ENCODE measurements around the gene ZNF79.
A peak's percentile ranks its signal among the peaks of the same experiment; 100 is the strongest.

ZNF79 gene

DNA sequence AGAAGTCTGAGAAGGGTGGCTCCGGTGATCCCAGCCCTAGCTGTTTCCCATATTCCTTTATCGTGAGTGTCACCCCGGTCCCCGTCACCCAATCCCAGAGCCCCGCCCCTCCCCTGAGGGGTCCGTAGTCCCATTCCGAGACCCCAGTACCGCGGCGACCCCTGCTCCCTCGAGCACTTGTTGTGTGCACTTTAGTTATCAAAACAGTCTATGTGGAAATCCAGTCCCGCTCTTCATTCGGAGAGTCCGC lies 27.4 kb downstream of the ZNF79 start:
- TF ChIP-seq, protein P1, sequence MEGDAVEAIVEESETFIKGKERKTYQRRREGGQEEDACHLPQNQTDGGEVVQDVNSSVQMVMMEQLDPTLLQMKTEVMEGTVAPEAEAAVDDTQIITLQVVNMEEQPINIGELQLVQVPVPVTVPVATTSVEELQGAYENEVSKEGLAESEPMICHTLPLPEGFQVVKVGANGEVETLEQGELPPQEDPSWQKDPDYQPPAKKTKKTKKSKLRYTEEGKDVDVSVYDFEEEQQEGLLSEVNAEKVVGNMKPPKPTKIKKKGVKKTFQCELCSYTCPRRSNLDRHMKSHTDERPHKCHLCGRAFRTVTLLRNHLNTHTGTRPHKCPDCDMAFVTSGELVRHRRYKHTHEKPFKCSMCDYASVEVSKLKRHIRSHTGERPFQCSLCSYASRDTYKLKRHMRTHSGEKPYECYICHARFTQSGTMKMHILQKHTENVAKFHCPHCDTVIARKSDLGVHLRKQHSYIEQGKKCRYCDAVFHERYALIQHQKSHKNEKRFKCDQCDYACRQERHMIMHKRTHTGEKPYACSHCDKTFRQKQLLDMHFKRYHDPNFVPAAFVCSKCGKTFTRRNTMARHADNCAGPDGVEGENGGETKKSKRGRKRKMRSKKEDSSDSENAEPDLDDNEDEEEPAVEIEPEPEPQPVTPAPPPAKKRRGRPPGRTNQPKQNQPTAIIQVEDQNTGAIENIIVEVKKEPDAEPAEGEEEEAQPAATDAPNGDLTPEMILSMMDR (conservative IDR thresholded peaks at IDR 0.05; ENCODE audit: control insufficient read depth, insufficient read depth, low read depth, low read length) = no peak
- no peak for DNase-seq (ENCODE audit: low read depth)

DNA sequence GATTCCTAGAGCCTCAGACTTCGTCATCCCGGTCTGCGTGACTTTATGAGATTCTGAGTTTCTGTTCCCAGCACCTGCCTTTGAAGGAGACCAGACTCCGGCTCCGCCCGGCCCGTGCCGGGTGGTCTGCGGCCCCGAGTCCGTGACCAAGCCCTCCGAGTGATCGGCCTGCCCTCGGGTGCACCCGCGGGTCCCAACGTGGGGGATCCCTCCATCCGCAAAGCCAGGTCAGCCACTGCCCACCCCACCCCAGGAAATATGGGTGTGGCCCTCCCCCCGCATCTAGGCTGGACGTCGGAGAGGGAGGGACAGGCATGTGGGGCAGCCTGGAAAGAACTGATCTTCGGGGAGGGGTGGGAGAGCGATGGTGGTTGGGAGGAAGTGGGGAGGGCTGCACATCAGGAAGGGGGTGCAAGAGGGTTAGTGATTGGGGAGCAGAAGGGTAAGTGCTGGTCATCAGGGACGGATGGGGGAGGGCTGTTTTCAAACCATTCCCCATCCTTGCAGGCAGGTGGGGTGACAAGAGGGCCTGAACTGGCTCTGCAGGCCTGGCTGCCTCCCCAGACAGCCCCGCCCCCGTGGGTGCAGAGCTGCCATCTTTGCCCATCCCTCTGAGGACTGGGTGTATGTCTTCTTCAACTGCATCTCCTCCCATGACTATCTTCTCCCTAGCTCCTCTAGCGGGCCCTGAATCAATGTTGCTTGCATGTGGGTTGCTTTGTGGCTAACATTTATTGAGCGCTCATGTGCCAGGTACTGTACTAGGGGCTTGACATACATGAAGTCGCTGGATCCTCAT lies 27.9 kb downstream of the ZNF79 start:
- peak; percentile 53 for DNase-seq (ENCODE audit: low read depth)
- peak overlapping the region; percentile 98 for H3K4me3 ChIP-seq (ENCODE audit: control insufficient read depth, low read depth, low read length)
- TF ChIP-seq, protein P1 (conservative IDR thresholded peaks at IDR 0.05; ENCODE audit: control insufficient read depth, insufficient read depth, low read depth, low read length) = no peak

More for the DNA sequence above, 27.4 kb downstream of the ZNF79 start:
- H3K4me3 ChIP-seq (ENCODE audit: control insufficient read depth, low read depth, low read length) = peak overlapping the region; percentile 98

DNA sequence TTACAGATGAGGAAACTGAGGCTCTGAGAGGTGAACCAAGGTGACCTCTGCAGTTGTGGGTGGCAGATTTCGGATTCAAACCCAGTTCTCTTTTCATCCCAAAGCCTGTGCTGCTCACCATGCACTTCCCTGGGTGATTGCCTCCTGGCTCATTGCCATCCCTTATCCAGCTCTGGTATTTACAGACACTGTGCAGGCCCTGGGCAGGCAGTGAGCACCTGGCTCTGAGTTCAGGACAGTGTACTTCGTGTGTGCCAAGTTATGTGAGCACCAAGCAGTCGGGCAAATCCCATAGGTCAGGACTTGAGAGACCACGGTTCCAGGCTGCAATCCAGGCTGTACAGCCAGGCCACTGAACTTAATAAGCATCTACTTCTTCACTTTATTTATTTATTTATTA lies 28.5 kb downstream of the ZNF79 start:
- DNase-seq (ENCODE audit: low read depth) = no peak
- no peak overlapping the region for H3K4me3 ChIP-seq (ENCODE audit: control insufficient read depth, low read depth, low read length)
- TF ChIP-seq, protein P1 (conservative IDR thresholded peaks at IDR 0.05; ENCODE audit: control insufficient read depth, insufficient read depth, low read depth, low read length) = no peak

DNA sequence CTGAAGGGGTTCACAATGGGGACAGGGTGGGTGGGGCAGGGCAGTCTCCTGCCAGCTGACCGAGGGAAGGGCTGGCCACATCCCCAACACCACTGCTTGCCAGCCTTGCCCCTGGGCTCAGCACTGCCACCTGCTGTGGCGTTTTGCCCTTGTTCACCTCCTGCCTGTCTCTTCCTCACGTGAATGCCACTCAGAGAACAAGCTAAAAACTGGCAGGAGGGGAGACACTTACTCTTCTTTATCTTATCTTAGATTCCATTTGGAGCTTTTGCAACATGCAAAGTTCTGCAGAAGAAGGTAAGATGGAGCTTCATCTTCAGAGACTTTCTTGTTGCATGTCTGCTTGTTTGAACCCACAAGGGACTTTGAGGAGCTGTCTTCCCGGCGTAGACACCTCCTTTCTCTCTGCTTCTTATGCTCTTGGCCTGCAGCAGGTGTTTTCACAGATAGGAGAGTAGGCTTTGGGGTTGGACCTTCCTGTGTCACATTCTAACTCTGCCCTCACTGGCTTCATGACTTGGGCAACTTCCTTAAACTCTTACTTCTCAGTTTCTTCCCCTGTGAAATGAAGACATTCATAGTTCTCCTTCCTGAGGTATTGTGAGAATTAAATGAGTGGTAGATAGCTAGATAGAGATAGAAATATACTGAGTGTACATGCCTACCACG lies 31.3 kb downstream of the ZNF79 start:
- TF ChIP-seq, protein P1 (conservative IDR thresholded peaks at IDR 0.05; ENCODE audit: control insufficient read depth, insufficient read depth, low read depth, low read length) = peak; percentile 14
- no peak for DNase-seq (ENCODE audit: low read depth)
- no peak overlapping the region for H3K4me3 ChIP-seq (ENCODE audit: control insufficient read depth, low read depth, low read length)

DNA sequence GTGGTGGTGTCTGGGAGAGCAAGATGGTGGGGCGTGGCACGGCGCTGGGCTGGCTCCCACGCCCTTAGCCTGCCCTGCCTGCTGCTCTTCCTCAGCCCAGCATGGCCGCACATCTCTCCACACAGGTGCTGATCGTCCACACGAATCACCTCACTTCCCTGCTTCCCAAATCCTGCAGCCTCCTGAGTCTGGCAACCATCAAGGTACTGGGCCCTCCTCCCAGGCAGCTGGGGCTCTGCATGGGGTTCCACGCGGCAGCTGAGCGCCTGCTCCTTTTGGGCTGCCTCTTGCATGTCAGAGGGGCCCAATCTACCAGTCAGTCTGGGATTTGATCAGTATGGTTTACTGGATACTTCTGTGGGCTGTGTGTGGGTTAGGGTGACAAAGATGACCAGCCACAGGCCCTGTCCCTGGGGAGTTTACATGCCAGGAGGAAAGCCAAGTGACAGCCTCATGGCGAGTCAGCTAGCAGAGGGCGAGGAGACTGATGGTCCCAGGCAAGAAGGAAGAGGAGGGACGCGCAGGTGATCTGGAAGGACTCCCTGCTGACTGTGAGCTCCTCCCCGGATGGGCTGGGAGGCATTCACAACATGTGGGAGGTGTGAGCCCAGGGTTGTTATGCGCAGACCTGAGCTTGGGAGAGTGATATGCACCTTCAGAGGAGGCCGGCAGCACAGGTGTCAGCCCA lies 33.2 kb downstream of the ZNF79 start:
- TF ChIP-seq, protein P1 (conservative IDR thresholded peaks at IDR 0.05; ENCODE audit: control insufficient read depth, insufficient read depth, low read depth, low read length) = no peak
- no peak for DNase-seq (ENCODE audit: low read depth)
- no peak overlapping the region for H3K4me3 ChIP-seq (ENCODE audit: control insufficient read depth, low read depth, low read length)

DNA sequence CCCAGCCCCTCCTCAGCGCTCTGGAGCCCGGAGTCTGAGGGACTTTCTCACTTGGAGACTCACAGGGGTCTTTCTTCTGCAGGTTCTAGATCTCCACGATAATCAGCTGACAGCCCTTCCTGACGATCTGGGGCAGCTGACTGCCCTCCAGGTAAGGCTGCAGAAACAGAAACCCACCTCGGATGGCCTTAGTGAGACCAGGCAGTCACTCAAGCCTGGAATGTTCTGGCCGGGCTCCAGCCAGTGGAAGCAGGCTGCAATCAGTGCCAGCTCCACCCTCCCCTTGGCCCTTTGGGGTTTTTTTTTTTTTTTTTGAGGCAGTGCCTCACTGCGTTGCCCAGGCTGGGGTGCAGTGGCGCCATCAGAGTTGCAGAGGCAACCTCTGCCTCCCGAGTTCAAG lies 34.7 kb downstream of the ZNF79 start:
- TF ChIP-seq, protein P1 (conservative IDR thresholded peaks at IDR 0.05; ENCODE audit: control insufficient read depth, insufficient read depth, low read depth, low read length) = no peak
- no peak overlapping the region for H3K4me3 ChIP-seq (ENCODE audit: control insufficient read depth, low read depth, low read length)
- no peak for DNase-seq (ENCODE audit: low read depth)

Measured in fibroblast of mammary gland (primary cell).